Transverse colon (tissue), 4 donors: Measurements from ENCODE around the gene MUC4. TPM values are rescaled to one million over a fixed set of nuclear protein-coding genes. Genes with fewer than 3 reads are reported as not detected.
"Not testable (repeated sequence)": the region's sequence is repeated elsewhere in the genome, so short reads cannot be mapped to it uniquely, and the experiment has no call there.

Source experiments
- DNase-seq: peaks from one replicate; pipeline ENCODE4 v3.0.0-alpha.2; 2019
- H3K27ac ChIP-seq, 4 donors: fragments of 200-600 bp; sonication (generic); 2 replicates each; pipeline ENCODE4 v1.5.1; 2016 to 2018; ENCODE audit warnings: inconsistent platforms in 4 of 4
- H3K27me3 ChIP-seq: fragments of 200-600 bp; sonication (generic); 2 replicates; pipeline ENCODE4 v1.5.1; 2017; ENCODE audit warnings: inconsistent platforms
- H3K36me3 ChIP-seq, 4 donors: fragments of 200-600 bp; sonication (generic); 2 replicates each; pipeline ENCODE4 v1.5.1; 2017 to 2019; ENCODE audit warnings: inconsistent platforms in 4 of 4
- H3K4me1 ChIP-seq, 4 donors: fragments of 200-600 bp; sonication (generic); 2 replicates each; pipeline ENCODE4 v1.5.1; 2017 to 2020; ENCODE audit warnings: inconsistent platforms in 4 of 4
- H3K4me3 ChIP-seq, 4 donors: fragments of 200-600 bp; sonication (generic); 1 replicate in 1 of 4; 2 replicates in 3 of 4; pipeline versions ENCODE4 v1.5.1 to v1.6.1; 2017 to 2019; ENCODE audit warnings: inconsistent platforms in 4 of 4
- H3K9me3 ChIP-seq, 2 donors: fragments of 200-600 bp; sonication (generic); 2 replicates each; pipeline ENCODE4 v1.5.1; 2017 to 2019; ENCODE audit warnings: inconsistent platforms in 2 of 2
- CTCF ChIP-seq, 5 experiments: fragments of 200-600 bp in 3 of 5; fragments of 450-650 bp in 2 of 5; sonication (generic) in 3 of 5; IDR thresholded peaks; 1 replicate in 2 of 5; 2 replicates in 3 of 5; pipeline ENCODE4 v1.5.1; 2016 to 2017; ENCODE audit warnings: antibody characterized with exemption in 5 of 5, inconsistent platforms in 3 of 5, mild to moderate bottlenecking in 2 of 5, moderate library complexity in 1 of 5
- EP300 ChIP-seq: sonication (generic); formaldehyde crosslinking; IDR thresholded peaks from one replicate; pipeline ENCODE4 v1.6.1; 2017; ENCODE audit warnings: antibody characterized with exemption, low read depth
- POLR2A ChIP-seq: fragments of 450-650 bp; IDR thresholded peaks from one replicate; pipeline ENCODE4 v1.6.1; 2016; ENCODE audit warnings: antibody characterized with exemption, mild to moderate bottlenecking, moderate library complexity
- POLR2AphosphoS5 ChIP-seq, 3 donors: sonication (generic); formaldehyde crosslinking; IDR thresholded peaks; one replicate each; pipeline ENCODE4 v1.6.1; 2016; ENCODE audit warnings: antibody characterized with exemption in 3 of 3
- WGBS, 2 donors: methylation state at CpG; one replicate each; pipeline ENCODE4 v1.1.5; 2018; ENCODE audit warnings: low coverage in 1 of 2; 5-methylcytosine and 5-hydroxymethylcytosine counted together
- in situ Hi-C, 4 donors: fragments of 200-750 bp; cut with MboI; loops; one replicate each; pipeline versions ENCODE4 v1.15.0 to v1.15.1; 2017; ENCODE audit warnings: low sequenced_read_pairs in 3 of 4, low pct_ligation_motif_present in 1 of 4, low pct_unique_long_range_greater_than_20kb in 1 of 4
- intact Hi-C: fragments of 100-400 bp; cut with DNase I; formaldehyde crosslinking; loops from one replicate; pipeline ENCODE4 v1.15.1; 2023; ENCODE audit warnings: low total_unique reads
- total RNA-seq, 4 donors: library from RNA; depleted of rRNA; stranded (reverse); fragments of >200 nt; gene quantifications; one replicate each; pipeline ENCODE4 v1.1.0, GENCODE V29; 2016

Gene MUC4
- total RNA-seq, 4 donors from 2014 or later: 111 to 354 (median 170) TPM

GRCh38 chr3:195828762-195829161 lies 17.0 kb upstream of the MUC4 start:
- H3K9me3 ChIP-seq: no peaks in the 10 kb centered on the region
- DNase-seq: no peak
- no peak overlapping the region for H3K4me3 ChIP-seq
- H3K27me3 ChIP-seq: no peaks in the 10 kb centered on the region
- peak overlapping the region; percentile 77 to 88 (median 82) for H3K27ac ChIP-seq
- in situ Hi-C loops: no loop called here
- peaks cover 6 to 29% (median 26%) of the 10 kb centered on the region in 4 donors for H3K4me1 ChIP-seq
- intact Hi-C loops: no loop called here
- 33 to 47% methylated on average over 3 to 9 of the region's 9 CpGs for WGBS, 2 donors
- no peaks in the 10 kb centered on the region for H3K36me3 ChIP-seq
- no peak for TF ChIP-seq EP300
- TF ChIP-seq CTCF (IDR thresholded peaks at IDR 0.05): no peak
- TF ChIP-seq POLR2AphosphoS5 (IDR thresholded peaks at IDR 0.05): no peak
- TF ChIP-seq POLR2A: no peak

GRCh38 chr3:195825857-195826804 lies 14.4 kb upstream of the MUC4 start:
- TF ChIP-seq POLR2AphosphoS5 (IDR thresholded peaks at IDR 0.05) (no peak), CTCF (IDR thresholded peaks at IDR 0.05) (no peak), EP300 (no peak), POLR2A (no peak)

GRCh38 chr3:195825191-195825588 lies 13.5 kb upstream of the MUC4 start:
- intact Hi-C loops (no loop called here), in situ Hi-C loops (no loop called here)
- TF ChIP-seq EP300: no peak
- TF ChIP-seq POLR2A: no peak
- no peak for TF ChIP-seq CTCF (IDR thresholded peaks at IDR 0.05)
- no peak for TF ChIP-seq POLR2AphosphoS5 (IDR thresholded peaks at IDR 0.05)
- no peak for DNase-seq
- WGBS, 2 donors: 79% methylated on average over 13 of the region's 15 CpGs; no CpG with 5 or more reads in 1 of the 2 donors
- H3K9me3 ChIP-seq: no peaks in the 10 kb centered on the region
- peaks cover 6 to 36% (median 32%) of the 10 kb centered on the region in 4 donors for H3K4me1 ChIP-seq
- no peak overlapping the region for H3K4me3 ChIP-seq
- no peaks in the 10 kb centered on the region for H3K36me3 ChIP-seq
- H3K27ac ChIP-seq: no peak overlapping the region
- peaks cover 5% of the 10 kb centered on the region for H3K27me3 ChIP-seq

More at GRCh38 chr3:195825857-195826804, 14.4 kb upstream of the MUC4 start:
- intact Hi-C loops (no loop called here), in situ Hi-C loops (no loop called here)
- Histone ChIP-seq H3K9me3 (no peaks in the 10 kb centered on the region), H3K27me3 (peaks cover 1% of the 10 kb centered on the region), H3K4me1 (peaks cover 6 to 38% (median 31%) of the 10 kb centered on the region in 4 donors), H3K36me3 (no peaks in the 10 kb centered on the region), H3K4me3 (no peak overlapping the region), H3K27ac (no peak overlapping the region)
- 93 to 98% methylated on average over 6 to 43 of the region's 47 CpGs for WGBS, 2 donors
- DNase-seq: no peak

- DNase-seq, H3K4me3 ChIP-seq, intact Hi-C loops, in situ Hi-C loops, H3K27ac ChIP-seq, H3K27me3 ChIP-seq, H3K9me3 ChIP-seq, H3K36me3 ChIP-seq: not testable (repeated sequence)
- whole genome bisulfite sequencing, 2 donors: 85% methylated on average over 13 of the region's 13 CpGs; no CpG with 5 or more reads in 1 of the 2 donors
- peaks cover 6 to 30% (median 26%) of the 10 kb centered on the region in 4 donors for H3K4me1 ChIP-seq
Measured at GRCh38 chr3:195824425-195825190, 12.9 kb upstream of the MUC4 start.
